GM21786 (cell line): Measurements from ENCODE around the gene SDC3.

Experiments
- ATAC-seq: cut with Tn5 transposase; IDR thresholded peaks from one replicate; pipeline ENCODE4 v1.9.1; 2021; ENCODE audit not compliant: unreplicated experiment

The SDC3 gene

DNA sequence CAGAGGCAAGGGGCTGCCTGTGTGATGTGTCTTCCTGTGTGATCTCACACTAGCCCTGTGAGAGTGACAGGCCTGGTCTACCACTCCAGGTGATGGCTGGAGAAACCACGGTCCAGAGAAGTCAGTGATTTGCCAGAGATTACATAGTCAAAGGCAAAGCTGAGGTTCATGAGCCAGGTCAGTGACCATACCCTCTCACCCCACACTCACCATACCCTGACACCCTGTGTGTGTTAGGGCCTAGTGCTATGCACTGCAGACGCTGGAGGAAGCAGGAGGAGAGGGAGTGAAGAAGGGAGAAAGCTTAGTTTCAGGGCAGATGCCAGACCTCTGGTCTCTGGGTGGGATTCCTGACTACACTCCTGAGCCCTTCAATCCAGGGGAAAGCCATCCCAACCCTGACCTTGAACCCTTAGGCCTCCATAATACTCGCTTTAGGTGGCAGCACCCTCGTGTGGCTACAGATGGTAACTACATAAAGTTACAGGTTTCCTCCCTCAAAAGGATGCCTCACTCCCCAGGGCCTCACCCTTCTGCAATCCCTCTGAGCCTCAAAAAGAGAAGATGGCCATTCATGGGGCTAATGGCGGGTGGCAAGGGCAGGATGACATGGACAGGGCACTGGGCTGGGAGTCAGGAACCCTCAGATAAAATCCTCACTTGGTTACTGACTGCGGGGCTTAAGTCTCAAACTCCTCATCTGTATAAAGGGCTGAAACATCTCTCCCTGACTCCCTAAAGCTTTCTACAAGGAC, 20.8 kb upstream of the SDC3 start:
- no peak for ATAC-seq

DNA sequence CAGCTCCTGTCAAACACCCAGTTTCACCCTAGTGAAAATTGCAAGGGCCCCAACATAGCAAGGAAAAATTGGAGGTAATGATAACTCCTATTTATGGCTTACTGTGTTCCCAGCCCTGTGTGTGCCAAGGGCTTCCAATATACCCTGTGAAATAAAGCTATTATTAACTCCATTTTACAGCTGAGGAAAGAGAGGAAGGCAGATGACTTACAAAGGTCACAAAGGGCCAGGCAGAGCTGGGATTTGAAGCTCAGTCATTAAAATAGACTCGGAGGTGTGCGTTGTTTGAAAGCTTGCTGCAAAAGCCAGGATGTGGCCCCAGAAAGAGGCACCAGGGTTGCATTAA, 20.2 kb upstream of the SDC3 start:
- no peak for ATAC-seq

DNA sequence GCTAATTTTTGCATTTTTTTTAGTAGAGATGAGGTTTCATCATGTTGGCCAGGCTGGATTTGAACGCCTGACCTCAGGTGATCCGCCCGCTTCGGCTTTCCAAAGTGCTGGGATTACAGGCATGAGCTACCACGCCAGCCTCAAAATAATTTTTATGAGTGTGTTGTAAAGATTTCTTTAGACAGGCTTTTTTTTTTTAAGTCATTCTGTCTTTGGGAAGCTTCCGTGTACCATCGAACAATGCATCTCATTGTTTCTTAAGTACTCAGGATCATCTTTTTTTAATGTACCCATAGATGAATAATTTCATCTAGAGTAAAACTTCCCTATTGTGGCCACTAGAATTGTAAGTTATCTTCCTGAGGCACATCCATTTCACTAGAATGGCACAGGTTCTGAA, 19.6 kb upstream of the SDC3 start:
- no peak for ATAC-seq

DNA sequence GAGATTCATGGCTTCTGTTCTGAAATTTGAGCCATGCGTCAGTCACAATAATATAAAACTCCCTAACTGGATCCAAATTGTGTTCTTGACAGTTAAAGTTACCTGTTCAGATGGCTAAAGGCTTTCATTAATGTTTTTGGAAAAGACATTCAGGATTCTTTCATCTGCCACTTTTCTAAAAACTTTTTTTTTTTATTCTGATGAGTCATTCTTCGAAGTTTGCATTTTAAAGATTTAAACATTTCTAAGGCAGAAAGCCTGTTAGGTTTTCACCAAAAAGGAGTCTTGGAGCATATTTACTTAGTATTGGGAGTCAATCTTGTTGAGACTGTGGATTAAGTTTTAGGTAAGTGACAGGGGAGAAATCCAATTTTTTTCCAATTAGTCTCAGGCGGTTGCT, 18.9 kb upstream of the SDC3 start:
- no peak for ATAC-seq

DNA sequence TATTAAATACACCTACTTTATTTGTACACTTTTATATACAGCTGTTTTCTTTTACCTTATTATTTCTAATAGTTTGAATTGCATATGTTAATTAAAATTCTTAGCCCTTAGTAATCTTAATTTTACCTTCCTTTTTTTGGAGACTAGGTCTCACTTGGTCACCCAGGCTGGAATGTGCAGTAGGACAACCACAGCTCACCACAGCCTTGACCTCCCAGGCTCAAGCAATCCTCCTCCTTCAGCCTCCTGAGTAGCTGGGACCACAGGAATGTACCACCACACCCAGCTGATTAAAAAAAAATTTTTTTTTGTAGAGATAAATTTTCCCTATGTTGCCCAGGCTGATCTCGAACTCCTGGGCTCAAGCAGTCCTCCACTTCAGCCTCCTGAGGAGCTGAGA, 15.0 kb upstream of the SDC3 start:
- ATAC-seq, result no peak

DNA sequence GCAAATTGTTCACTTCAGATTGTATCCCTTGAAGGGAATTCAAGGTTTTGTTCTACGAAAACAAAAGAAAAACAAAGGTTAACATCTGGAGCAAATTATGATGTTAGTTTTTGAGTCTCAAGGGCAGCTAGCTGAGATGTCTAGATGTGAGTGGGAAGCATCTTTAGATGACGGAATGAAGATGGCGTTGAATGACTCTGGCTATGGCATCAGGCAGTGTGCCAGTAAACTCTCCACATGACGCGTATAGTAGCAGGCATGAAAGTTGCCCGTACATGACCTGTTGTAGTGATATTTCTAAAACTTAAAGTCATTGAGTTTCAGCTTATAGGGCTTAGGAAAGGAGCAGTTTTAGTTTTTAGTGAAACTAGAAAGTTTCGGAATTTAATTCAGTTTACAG, 12.3 kb upstream of the SDC3 start:
- ATAC-seq, result no peak

DNA sequence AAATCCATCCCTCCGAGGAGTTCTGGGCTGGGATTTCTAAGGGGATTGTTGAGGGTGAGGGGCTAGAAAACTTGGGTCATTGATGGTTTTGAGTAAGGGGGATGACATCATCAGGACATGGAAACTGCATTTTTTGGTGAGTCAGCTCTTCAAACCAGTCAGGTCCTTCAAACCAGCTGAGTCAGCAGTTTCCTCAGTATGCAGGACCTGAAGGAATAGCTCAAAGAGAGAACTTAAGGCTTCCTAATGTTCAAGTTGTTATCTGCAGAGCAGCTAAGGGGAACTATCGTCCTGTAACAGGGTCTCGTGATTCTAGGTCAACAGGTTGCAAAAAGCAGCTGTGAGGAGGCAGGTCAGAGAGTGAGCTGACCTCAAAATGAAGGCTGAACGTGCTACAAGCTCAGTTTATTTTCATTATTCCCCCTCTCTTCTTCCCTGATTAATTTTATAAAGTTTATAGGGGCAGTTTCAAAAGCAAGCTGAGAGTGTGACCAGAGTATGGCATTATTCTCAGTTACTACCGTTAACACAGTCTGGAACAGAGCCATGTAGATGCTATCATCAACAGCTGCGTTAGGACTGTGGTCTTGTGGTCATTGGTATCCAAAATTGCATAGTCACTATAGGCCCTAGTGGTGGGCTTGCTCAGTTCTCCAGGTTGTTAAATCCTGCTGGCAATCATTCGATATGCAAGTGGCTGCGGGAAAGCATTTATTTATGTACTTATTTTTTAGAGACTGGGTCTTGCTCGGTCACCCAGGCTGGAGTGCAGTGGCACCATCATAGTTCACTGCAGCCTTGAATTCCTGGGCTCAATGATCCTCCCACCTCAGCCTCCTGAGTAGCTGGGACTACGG, 10.7 kb upstream of the SDC3 start:
- no peak for ATAC-seq

DNA sequence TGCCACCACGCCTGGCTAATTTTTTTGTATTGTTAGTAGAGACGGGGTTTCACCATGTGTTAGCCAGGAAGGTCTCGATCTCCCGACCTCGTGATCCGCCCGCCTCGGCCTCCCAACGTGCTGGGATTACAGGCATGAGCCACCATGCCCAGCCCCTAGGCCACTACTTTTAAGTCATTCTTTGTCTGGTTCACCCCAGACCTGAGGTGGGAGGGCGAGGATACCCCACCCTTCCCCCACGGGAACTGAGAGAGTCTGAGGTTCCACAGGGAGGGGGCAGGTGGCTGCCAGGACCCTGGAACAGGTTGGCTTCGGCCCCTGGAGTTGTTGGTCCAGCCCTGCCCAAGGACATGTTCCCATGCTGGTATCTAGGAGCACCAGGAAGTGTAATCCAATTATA, 7.7 kb upstream of the SDC3 start:
- no peak for ATAC-seq

DNA sequence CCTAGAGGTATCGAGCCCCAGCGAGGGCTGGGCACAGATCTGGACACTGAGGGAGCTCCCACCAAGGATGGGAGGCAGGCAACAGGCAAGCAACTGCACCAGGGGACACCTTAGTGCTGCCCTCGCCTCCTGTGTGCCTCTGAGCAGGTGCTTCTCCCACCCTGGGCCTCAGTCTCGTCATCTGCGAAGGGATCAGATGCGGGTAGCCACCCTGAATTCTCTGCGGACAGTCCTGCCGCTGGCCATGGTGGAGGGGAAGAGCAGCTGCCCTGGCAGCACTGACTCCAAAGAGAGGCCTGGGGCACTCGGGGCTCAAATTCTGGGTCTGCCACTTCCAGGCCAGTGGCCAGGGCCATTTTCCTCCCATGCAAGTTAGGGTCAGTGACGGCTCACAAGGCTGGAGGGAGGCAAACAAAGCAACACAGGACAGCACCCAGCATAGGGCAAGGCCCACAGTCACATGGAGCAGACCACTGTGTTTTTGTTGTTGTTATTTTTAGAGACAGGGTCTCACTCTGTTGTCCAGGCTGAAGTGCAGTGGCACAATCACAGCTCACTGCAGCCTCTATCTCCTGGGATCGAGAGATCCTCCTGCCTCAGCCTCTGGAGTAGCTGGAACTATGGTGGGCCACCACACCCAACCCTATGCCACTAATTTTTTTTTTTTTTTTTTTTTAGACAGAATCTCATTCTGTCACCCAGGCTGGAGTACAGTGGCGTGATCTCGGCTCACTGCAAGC, 7.1 kb upstream of the SDC3 start:
- no peak for ATAC-seq

DNA sequence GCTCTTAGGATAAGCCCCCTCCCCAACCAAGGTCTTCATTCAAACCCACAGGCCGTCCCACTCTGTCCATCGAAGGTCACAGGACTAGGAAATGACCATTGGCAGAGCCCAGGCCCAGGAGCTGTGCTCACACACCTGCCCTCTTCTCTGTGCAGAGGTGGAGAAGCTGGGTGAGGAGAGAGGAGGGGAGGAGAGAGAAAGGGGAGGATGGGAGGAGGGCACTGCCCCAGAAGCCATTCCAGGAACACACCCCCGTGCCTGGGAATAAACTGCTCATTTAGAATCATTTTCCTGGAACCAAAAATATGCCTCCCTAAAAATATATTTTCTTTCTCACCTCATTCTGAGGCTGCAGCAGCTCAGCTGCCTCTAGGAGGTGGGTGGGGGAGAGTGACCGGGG, 6.4 kb upstream of the SDC3 start:
- no peak for ATAC-seq

DNA sequence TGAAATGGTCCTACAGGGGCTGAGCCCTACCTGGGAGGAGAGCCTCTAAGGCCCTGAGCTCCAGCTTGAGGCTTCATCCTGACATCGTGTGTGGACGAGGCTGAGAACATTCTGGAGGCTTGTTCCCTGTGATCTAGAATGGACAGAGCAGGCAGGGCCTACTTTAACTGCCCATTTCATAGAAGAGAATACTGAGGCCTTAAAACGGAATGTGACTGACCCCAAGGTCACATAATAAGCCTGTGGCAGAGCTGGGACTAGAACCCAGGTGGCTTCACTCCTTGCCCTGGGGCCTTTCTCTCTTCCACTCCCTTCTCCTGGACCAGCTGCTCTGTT, 6.0 kb upstream of the SDC3 start:
- ATAC-seq, result no peak

DNA sequence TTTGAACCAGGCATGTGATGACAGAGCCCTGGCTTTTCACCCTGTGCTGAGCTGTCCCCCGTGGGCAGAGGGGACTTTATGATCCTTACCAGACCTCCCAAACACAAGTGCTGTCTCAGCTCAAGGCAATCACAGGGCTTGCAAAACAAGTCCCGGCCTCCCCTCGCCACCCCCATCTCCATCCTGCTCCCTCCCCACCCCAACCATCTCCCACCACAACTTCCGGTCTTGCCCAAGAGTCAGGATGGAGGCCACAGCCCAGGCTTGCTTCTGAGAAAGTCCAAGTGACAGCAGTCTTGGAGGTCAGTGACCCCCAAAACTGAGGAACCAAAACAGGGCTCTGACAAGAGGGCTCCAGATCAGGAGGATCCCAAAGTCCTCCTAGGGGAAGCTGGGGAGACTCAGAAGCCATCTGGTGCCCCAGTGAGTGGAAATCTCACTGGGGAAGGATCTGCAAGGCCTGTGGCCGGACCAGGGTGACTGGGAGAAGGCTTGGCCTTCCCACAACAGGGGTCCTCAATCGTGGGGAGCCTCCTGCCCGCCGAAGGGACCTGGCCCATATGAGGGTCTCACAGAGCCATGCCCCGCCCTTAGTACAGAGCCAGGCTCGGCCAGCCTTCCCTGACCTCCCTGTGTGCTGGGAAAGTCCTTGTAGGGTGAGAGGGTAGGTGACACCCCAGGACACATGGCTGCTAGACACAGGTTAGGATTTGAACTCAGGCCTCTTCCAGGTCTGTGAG, 4.5 kb upstream of the SDC3 start:
- no peak for ATAC-seq

DNA sequence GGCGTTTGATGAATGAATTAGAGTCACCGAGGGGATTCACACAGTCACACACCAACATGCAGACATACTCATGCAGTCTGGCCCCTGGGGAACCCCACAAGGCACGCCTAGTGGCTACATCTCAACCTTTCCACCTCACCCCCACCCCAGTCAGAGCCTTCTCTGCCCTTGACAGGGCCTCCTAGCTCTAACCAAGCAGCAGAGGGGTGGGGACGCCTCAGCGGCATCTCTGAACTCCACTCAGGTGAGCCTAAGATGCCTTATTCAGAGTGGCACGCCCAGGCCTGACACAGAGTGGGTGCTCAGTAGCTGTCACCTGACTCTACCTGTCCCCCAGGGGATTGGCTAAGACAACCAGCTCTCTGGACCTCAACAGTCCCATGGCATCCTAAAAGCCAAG, 3.7 kb upstream of the SDC3 start:
- ATAC-seq, result no peak

DNA sequence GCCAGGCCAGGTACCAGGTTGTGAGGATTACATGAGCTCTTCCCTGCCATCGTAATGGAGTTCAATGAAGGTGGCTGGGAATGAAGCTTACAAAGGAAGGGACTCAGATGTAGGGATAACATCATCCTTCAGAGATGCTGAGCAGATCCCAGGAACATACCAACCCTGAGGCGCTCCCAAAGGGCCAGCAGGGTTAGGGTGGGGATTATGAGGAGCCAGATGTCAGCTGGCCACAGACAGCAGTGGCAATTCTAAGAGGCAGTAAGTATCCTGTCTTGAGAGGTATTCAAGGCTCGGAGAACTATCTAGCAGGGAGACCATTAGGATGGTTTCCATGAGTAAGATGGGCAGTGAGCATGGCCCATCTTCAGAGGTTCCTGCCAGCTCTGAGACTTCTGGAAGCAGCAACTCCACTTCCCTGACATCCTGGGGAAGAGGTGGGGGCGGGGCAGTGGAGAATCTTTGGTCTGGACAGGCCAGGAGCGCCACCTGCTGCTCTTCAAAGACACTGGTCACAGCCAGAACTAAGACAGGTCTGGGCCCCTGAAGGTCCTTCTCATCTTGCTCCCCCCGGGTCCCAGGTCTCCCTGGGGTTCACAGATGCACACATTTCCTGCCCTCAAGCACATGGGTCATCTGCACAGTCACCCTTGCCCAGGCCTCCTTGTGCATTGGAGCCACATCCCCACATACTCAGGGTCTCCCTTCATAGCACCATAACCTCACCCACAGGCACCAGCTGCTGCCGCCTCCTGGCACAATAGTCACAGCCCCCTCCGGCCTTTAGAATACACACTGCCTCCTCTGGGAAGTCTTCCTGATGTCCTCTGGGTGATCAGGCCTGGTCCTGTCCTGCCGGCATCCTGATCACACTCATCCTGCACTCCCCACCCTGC, 2.7 kb upstream of the SDC3 start:
- ATAC-seq, result no peak

DNA sequence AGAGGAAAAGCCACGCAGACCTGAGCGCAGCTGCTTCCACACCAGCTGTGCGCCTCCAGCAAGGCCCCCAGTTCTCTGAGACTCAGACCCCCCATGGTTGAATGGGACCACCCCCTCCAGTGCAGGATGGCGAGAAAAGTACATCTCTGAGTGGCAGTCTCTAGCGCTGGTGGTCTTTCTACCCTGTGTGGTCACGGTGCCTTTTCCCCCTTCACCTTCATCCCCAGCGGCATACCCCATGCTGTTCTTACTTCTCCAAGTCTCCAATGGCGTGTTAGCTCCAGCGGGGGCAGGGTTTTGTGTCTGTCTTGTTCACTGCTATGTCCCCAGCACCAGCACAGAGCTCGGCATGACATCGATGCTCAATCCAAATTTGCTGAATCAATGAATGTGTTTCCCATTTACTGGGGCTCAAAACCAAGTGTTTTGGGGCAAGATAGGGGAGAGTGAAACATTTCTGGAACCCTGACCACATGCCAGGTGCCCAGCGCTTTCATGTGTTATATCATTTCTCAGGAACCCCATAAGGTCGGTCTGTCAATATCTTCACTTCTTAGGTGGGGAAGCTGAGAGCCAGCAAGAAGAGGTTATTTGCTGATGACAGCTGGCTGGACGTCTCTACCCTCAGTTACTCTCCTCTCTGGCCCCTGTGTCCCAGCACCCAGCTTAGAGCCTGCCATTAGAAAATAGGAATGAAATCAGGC, 959 bp upstream of the SDC3 start:
- no peak for ATAC-seq

DNA sequence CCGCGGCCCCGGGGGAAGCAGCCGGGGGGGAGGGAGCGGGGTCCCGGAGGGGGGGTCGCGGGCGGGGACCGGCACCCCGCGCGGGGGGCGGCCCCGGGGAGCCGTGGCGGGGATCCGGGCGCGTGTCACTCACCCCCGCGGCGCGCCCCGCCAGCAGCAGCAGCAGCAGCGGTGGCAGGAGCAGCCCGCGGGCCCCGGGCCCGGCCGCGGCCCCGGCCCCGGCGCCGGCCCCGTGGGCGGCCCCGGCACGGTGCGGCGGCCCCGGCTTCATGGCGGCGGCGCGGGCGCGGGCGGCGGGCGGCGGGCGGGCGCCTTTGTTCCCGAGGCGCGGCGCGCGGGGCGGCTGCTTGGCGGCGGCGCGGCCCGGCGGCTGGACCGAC, 252 bp downstream of the SDC3 start:
- ATAC-seq, result no peak

DNA sequence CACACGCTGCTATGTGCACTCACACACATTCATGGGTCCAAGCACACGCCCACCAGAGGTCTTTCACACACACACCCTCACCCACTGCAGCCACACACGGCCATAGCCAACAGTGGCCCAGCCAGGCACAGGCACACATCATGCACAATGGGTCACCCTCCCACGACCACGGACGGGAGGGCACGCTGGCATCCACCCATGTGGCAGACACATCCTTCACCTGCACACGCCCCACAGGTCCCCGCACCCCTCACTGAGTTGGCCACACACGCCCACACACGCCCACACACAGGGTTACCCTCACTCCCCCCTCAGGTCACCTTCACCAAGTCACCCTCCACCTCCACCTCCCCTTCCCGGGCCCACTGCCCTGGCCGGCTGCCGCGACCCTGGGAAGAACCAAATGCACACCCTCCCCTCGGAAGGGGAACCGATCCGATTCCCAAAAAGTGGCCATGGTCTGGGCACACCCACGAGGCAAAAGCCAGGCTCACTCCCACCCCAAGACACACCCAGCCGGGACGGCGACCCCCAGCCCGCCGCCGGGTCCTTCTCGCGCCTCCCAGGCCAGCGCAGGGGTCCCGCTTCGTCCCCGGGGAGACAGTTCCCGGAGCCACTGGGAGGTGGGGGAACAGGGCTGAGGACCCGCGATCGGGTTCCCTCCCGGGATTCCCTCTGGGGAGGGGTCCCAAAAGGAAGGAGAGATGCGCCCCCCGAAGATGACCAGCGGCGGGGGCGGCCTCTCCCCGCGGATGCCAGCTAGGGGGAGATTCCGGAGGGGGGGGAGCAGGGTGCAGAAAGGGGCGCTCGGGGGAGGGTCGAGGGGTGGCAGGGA, 860 bp downstream of the SDC3 start:
- ATAC-seq, result no peak

DNA sequence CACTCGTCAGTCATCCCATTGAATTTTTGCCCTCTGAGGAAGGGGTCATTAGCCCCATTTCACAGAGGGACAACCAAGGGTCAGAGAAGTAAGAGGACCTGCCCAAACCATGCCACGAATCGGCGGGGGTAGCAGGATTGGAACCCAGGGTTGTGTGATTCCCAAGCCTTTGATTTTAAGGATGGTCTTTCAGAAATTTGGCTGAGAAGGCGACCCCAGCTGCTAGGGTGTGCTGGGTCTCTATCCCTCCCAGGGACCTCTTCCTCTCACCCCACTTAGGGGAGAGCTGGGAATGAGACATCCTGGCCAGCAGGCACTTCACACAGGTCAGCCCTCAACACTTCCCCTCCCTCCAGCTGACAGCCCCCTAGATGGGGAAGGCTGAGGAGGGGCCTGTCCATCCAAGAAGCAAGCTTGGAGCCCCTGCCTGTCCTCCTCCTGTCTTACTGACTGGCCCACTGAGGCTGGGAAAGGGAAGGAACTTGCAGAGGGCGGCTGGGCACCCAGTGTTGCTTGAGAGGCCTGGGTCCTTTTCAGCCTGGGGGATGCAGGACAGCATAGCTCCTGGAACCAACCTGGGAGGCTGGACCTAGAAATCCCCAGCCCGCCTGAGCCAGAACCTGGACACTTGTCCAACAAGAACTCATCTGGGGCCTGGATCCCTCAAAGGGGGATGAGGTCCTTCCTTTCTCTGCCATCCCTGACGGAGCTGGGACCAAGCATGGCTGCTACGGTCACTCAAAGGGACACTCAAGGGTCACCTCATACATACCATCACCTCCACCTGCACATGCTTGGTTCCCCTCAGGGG, 1.7 kb downstream of the SDC3 start:
- ATAC-seq, result no peak
